SK-N-SH (cell line): ENCODE results near the gene TMPRSS15. TPM values are rescaled to one million over a fixed set of nuclear protein-coding genes. Genes with fewer than 3 reads are reported as not detected.

ENCODE experiments used
- CTCF ChIA-PET: fragments of 300-600, 350-600 bp; formaldehyde crosslinking; extraction: SDS; loops from one replicate; lab custom pipeline; 2021; lab: Yijun Ruan, JAX
- POLR2A ChIA-PET: fragments of 350-600 bp; sonication (Branson Sonifier 250); formaldehyde crosslinking; extraction: SDS; loops from one replicate; lab custom pipeline; 2020; ENCODE audit warnings: antibody characterized with exemption, inconsistent platforms; lab: Yijun Ruan, JAX
- DNase-seq: peaks from one replicate; pipeline ENCODE4 v3.0.0; 2012
- H2AFZ ChIP-seq: fragments of 200-600 bp; sonication (generic); 2 replicates; pipeline ENCODE4 v1.8.1; 2016; ENCODE audit warnings: antibody characterized with exemption, mild to moderate bottlenecking, low read depth
- H3F3A ChIP-seq: fragments of 200-600 bp; sonication (generic); replicated peaks from 2 replicates; pipeline ENCODE3; 2016; ENCODE audit warnings: antibody characterized with exemption, mild to moderate bottlenecking; ENCODE audit not compliant: insufficient read depth
- H3K27ac ChIP-seq, 2 experiments: fragments of 200-500 bp in 1 of 2; fragments of 200-600 bp in 1 of 2; sonication (Bioruptor generic) in 1 of 2; sonication (generic), shearing (Covaris generic) in 1 of 2; 2 replicates each; pipeline versions ENCODE4 v1.5.1 to v1.6.1; 2014 to 2016; ENCODE audit warnings: low read depth in 2 of 2, inconsistent platforms in 1 of 2, low read length in 1 of 2, mild to moderate bottlenecking in 1 of 2, mixed read lengths in 1 of 2
- H3K27me3 ChIP-seq: fragments of 200-600 bp; sonication (generic), shearing (Covaris generic); 2 replicates; pipeline ENCODE4 v1.6.1; 2016; ENCODE audit warnings: mixed run types; ENCODE audit not compliant: insufficient read depth
- H3K36me3 ChIP-seq, 2 experiments: fragments of 200-500 bp in 1 of 2; fragments of 200-600 bp in 1 of 2; sonication (Bioruptor generic) in 1 of 2; sonication (generic) in 1 of 2; replicated peaks in 1 of 2; 2 replicates each; pipeline versions ENCODE3 to v1.5.1; 2014 to 2016; ENCODE audit warnings: low read length in 1 of 2, mild to moderate bottlenecking in 1 of 2; ENCODE audit not compliant: insufficient read depth in 2 of 2, control insufficient read depth in 1 of 2
- H3K4me1 ChIP-seq, 2 experiments: fragments of 200-500 bp in 1 of 2; fragments of 200-600 bp in 1 of 2; sonication (Bioruptor generic) in 1 of 2; sonication (generic), shearing (Covaris generic) in 1 of 2; 2 replicates each; pipeline versions ENCODE4 v1.5.1 to v1.6.1; 2014 to 2016; ENCODE audit warnings: low read depth in 1 of 2, low read length in 1 of 2, mixed run types in 1 of 2; ENCODE audit not compliant: insufficient read depth in 2 of 2, control insufficient read depth in 1 of 2
- H3K4me2 ChIP-seq: fragments of 200-600 bp; sonication (generic), shearing (Covaris generic); 2 replicates; pipeline ENCODE4 v1.6.1; 2017; ENCODE audit warnings: mixed run types
- H3K4me3 ChIP-seq, 2 experiments: fragments of 200-500 bp in 1 of 2; fragments of 200-600 bp in 1 of 2; sonication (Bioruptor generic) in 1 of 2; sonication (generic), shearing (Covaris generic) in 1 of 2; 2 replicates each; pipeline versions ENCODE4 v1.5.1 to v1.8.1; 2014 to 2016; ENCODE audit warnings: low read depth in 2 of 2, inconsistent platforms in 1 of 2, low read length in 1 of 2, mild to moderate bottlenecking in 1 of 2, mixed read lengths in 1 of 2, moderate library complexity in 1 of 2
- H3K79me2 ChIP-seq: fragments of 200-600 bp; sonication (generic); 2 replicates; pipeline ENCODE4 v1.8.1; 2017; ENCODE audit warnings: mild to moderate bottlenecking; ENCODE audit not compliant: insufficient read depth
- H3K9ac ChIP-seq: fragments of 200-600 bp; sonication (generic); 2 replicates; pipeline ENCODE4 v1.6.1; 2017; ENCODE audit warnings: mixed run types
- H3K9me2 ChIP-seq: fragments of 200-600 bp; sonication (generic); 2 replicates; pipeline ENCODE4 v1.6.1; 2017; ENCODE audit warnings: mixed run types
- H3K9me3 ChIP-seq: fragments of 200-600 bp; sonication (generic); 2 replicates; pipeline ENCODE4 v1.6.1; 2017; ENCODE audit warnings: mixed run types, mild to moderate bottlenecking, moderate library complexity
- H4K20me1 ChIP-seq: fragments of 200-600 bp; sonication (generic); 2 replicates; pipeline ENCODE4 v1.6.1; 2017; ENCODE audit warnings: mild to moderate bottlenecking, mixed run types; ENCODE audit not compliant: insufficient read depth
- CHD2 ChIP-seq: fragments of 150-350 bp; IDR thresholded peaks from 2 replicates; pipeline ENCODE4 v1.6.1; 2018; ENCODE audit warnings: low read length; ENCODE audit not compliant: partially characterized antibody
- CTCF ChIP-seq: fragments of 200-600 bp; sonication (generic); IDR thresholded peaks from 2 replicates; pipeline ENCODE4 v1.6.1; 2017; ENCODE audit warnings: antibody characterized with exemption, mild to moderate bottlenecking, moderate library complexity
- FOXJ3 ChIP-seq: sonication (generic); formaldehyde crosslinking; IDR thresholded peaks from 2 replicates; pipeline ENCODE4 v1.5.1; 2020; ENCODE audit warnings: mild to moderate bottlenecking, missing genetic modification reagents
- FOXM1 ChIP-seq: IDR thresholded peaks from 2 replicates; pipeline ENCODE4 v1.4.0; 2012; ENCODE audit warnings: low read depth, mild to moderate bottlenecking
- GABPA ChIP-seq: IDR thresholded peaks from 2 replicates; pipeline ENCODE4 v1.4.0; 2012; ENCODE audit warnings: low read depth, mild to moderate bottlenecking
- IRF3 ChIP-seq: fragments of 150-350 bp; IDR thresholded peaks from 2 replicates; pipeline ENCODE4 v1.6.1; 2016; ENCODE audit warnings: mild to moderate bottlenecking, low read depth, low read length
- JUND ChIP-seq: IDR thresholded peaks from 2 replicates; pipeline ENCODE4 v1.4.0; 2012
- MAX ChIP-seq: IDR thresholded peaks from 2 replicates; pipeline ENCODE4 v1.4.0; 2012; ENCODE audit warnings: low read depth
- NFIC ChIP-seq: IDR thresholded peaks from 2 replicates; pipeline ENCODE4 v1.4.0; 2012; ENCODE audit warnings: borderline replicate concordance
- RAD21 ChIP-seq: IDR thresholded peaks from 2 replicates; pipeline ENCODE4 v1.6.1; 2012; ENCODE audit warnings: mild to moderate bottlenecking, low read length
- SMC3 ChIP-seq: IDR thresholded peaks from 2 replicates; pipeline ENCODE4 v1.6.1; 2012; ENCODE audit warnings: low read depth, low read length, improper control_type of control experiment
- TCF12 ChIP-seq: IDR thresholded peaks from 2 replicates; pipeline ENCODE4 v1.4.0; 2012
- ZBTB33 ChIP-seq: IDR thresholded peaks from 2 replicates; pipeline ENCODE4 v1.4.0; 2012; ENCODE audit warnings: low read depth, borderline replicate concordance
- WGBS: methylation state at CpG from one replicate; pipeline ENCODE4 v1.1.6; 2017; ENCODE audit warnings: low lambda C conversion rate; 5-methylcytosine and 5-hydroxymethylcytosine counted together
- polyA plus RNA-seq, 3 experiments: library from polyadenylated mRNA; depleted of rRNA; stranded (reverse); fragments of >200 nt; gene quantifications; 2 replicates each; pipeline ENCODE4 v1.2.3, GENCODE V29; 2012
- TF ChIP-seq, protein P1 (sequence below): IDR thresholded peaks from 2 replicates; pipeline ENCODE4; 2012
- TF ChIP-seq, protein P2 (sequence below): IDR thresholded peaks from 2 replicates; pipeline ENCODE4 v1.4.0; 2012; ENCODE audit warnings: low read depth, borderline replicate concordance
- TF ChIP-seq, protein P3 (sequence below): IDR thresholded peaks from 2 replicates; pipeline ENCODE4 v1.6.1; 2012; ENCODE audit warnings: mild to moderate bottlenecking, low read depth, low read length, moderate library complexity

The TMPRSS15 gene
- polyA plus RNA-seq, 1 of the 3 experiments (the other 2 are of a cell fraction), result 0.03 TPM

DNA sequence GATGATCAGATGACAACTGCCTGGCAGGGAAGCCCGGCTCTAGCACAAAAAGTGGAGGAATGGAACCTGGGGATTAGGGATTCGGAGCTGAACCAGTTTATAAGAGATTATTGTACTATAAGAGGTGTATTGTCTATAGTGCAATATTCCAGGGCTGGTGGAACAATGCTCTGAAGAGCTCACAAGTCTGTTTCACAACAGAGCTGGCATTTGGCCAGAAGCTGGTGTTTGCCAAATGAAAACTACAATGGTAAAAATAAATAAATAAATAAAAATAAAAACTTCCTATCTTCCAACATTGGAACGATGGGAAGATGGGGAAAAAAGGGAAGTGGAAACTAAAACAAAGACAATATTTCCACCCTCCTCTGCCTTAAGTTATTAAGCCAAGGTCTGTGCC is 85.4 kb downstream of the TMPRSS15 start:
- no peaks in the 10 kb centered on the region for H3K9me3 ChIP-seq
- no peaks in the 10 kb centered on the region for H3K36me3 ChIP-seq
- TF ChIP-seq, protein P1, sequence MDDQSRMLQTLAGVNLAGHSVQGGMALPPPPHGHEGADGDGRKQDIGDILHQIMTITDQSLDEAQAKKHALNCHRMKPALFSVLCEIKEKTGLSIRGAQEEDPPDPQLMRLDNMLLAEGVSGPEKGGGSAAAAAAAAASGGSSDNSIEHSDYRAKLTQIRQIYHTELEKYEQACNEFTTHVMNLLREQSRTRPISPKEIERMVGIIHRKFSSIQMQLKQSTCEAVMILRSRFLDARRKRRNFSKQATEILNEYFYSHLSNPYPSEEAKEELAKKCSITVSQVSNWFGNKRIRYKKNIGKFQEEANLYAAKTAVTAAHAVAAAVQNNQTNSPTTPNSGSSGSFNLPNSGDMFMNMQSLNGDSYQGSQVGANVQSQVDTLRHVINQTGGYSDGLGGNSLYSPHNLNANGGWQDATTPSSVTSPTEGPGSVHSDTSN, result no peak
- TF ChIP-seq CTCF, result no peak
- TF ChIP-seq, protein P2, sequence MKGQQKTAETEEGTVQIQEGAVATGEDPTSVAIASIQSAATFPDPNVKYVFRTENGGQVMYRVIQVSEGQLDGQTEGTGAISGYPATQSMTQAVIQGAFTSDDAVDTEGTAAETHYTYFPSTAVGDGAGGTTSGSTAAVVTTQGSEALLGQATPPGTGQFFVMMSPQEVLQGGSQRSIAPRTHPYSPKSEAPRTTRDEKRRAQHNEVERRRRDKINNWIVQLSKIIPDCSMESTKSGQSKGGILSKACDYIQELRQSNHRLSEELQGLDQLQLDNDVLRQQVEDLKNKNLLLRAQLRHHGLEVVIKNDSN, result no peak
- no peak for TF ChIP-seq FOXM1
- TF ChIP-seq TCF12, result no peak
- TF ChIP-seq RAD21, result no peak
- no peak for TF ChIP-seq MAX
- H3K27ac ChIP-seq, result no peak overlapping the region
- no peak for DNase-seq
- H4K20me1 ChIP-seq, result no peaks in the 10 kb centered on the region
- H3K79me2 ChIP-seq, result no peaks in the 10 kb centered on the region
- no peak overlapping the region for H3K9ac ChIP-seq
- H3K4me3 ChIP-seq, result no peak overlapping the region
- H3K4me2 ChIP-seq, result no peak overlapping the region
- H2AFZ ChIP-seq, result no peak overlapping the region
- ChIA-PET CTCF (interaction anchor here (1.2 kb wide), 1 partner anchor 22 kb away, joined by 4 read pairs; no protein-coding TSS in a partner anchor), POLR2A (no interaction called here)
- H3K27me3 ChIP-seq, result no peaks in the 10 kb centered on the region
- no peaks in the 10 kb centered on the region for H3K4me1 ChIP-seq
- no peaks in the 10 kb centered on the region for H3F3A ChIP-seq
- WGBS, result 1% methylated on average over 3 of the region's 3 CpGs
- no peaks in the 10 kb centered on the region for H3K9me2 ChIP-seq

DNA sequence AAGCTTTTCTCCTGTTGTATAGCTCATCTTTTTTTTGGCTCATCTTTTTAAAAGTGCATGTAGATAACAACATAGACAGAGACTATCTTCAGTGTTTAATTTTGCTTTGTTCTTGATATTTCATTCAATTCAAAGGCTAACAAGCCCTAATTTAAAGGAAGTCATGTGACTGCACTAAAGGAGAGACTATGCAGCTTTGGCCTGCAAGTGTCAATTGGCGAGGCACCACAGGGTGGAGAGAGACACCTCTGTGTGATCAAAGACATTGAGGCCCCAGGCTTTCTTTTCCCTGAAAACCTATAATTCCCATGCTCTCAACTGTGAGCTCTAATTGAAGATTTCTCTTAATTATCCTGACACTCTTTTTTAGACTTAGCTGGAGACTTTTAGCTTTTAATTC is 105.4 kb downstream of the TMPRSS15 start:
- CTCF ChIA-PET, result interaction anchor here (0.6 to 1.0 kb wide), 3 partner anchors 16 to 75 kb away, joined by 3 read pairs; no protein-coding TSS in a partner anchor
- H3K36me3 ChIP-seq, result no peaks in the 10 kb centered on the region
- H3F3A ChIP-seq, result no peaks in the 10 kb centered on the region
- no peak overlapping the region for H3K4me2 ChIP-seq
- TF ChIP-seq JUND (no peak), IRF3 (no peak), FOXJ3 (no peak), GABPA (no peak), TCF12 (no peak), MAX (no peak), ZBTB33 (no peak), CHD2 (no peak), NFIC (no peak), SMC3 (no peak)
- TF ChIP-seq, protein P3, sequence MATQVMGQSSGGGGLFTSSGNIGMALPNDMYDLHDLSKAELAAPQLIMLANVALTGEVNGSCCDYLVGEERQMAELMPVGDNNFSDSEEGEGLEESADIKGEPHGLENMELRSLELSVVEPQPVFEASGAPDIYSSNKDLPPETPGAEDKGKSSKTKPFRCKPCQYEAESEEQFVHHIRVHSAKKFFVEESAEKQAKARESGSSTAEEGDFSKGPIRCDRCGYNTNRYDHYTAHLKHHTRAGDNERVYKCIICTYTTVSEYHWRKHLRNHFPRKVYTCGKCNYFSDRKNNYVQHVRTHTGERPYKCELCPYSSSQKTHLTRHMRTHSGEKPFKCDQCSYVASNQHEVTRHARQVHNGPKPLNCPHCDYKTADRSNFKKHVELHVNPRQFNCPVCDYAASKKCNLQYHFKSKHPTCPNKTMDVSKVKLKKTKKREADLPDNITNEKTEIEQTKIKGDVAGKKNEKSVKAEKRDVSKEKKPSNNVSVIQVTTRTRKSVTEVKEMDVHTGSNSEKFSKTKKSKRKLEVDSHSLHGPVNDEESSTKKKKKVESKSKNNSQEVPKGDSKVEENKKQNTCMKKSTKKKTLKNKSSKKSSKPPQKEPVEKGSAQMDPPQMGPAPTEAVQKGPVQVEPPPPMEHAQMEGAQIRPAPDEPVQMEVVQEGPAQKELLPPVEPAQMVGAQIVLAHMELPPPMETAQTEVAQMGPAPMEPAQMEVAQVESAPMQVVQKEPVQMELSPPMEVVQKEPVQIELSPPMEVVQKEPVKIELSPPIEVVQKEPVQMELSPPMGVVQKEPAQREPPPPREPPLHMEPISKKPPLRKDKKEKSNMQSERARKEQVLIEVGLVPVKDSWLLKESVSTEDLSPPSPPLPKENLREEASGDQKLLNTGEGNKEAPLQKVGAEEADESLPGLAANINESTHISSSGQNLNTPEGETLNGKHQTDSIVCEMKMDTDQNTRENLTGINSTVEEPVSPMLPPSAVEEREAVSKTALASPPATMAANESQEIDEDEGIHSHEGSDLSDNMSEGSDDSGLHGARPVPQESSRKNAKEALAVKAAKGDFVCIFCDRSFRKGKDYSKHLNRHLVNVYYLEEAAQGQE, result no peak
- H4K20me1 ChIP-seq, result no peaks in the 10 kb centered on the region
- DNase-seq, result no peak
- H3K4me1 ChIP-seq, result no peaks in the 10 kb centered on the region
- no peaks in the 10 kb centered on the region for H3K9me3 ChIP-seq
- H3K79me2 ChIP-seq, result no peaks in the 10 kb centered on the region
- H3K9me2 ChIP-seq, result no peaks in the 10 kb centered on the region
- H3K27me3 ChIP-seq, result no peaks in the 10 kb centered on the region
- H3K4me3 ChIP-seq, result no peak overlapping the region
- 0% methylated on average over 1 of the region's 1 CpG for WGBS
- POLR2A ChIA-PET, result no interaction called here
- no peak overlapping the region for H3K27ac ChIP-seq
- no peak overlapping the region for H2AFZ ChIP-seq
- H3K9ac ChIP-seq, result no peak overlapping the region
